Thymus (tissue), 11 donors: ENCODE data around the gene ROR1. TPM values are rescaled to one million over a fixed set of nuclear protein-coding genes. Genes with fewer than 3 reads are reported as not detected.

ENCODE experiments used
- DNase-seq, 9 donors: peaks; one replicate each; pipeline ENCODE4 v3.0.0-alpha.2; 2013; ENCODE audit warnings: low spot score in 9 of 9, low read depth in 6 of 9, missing footprints in 1 of 9
- H3K27ac ChIP-seq, 2 donors: one replicate each; pipeline ENCODE4 v1.5.1; 2013; ENCODE audit warnings: control low read depth in 1 of 2, low read depth in 1 of 2, low read length in 1 of 2, mild to moderate bottlenecking in 1 of 2, moderate library complexity in 1 of 2
- H3K27me3 ChIP-seq, 2 donors: one replicate each; pipeline ENCODE4 v1.5.1; 2013; ENCODE audit warnings: low read length in 1 of 2; ENCODE audit not compliant: control insufficient read depth in 2 of 2, insufficient read depth in 1 of 2
- H3K36me3 ChIP-seq, 2 donors: one replicate each; pipeline ENCODE4 v1.5.1; 2013; ENCODE audit warnings: low read length in 1 of 2, mild to moderate bottlenecking in 1 of 2, moderate library complexity in 1 of 2; ENCODE audit not compliant: control insufficient read depth in 2 of 2, insufficient read depth in 2 of 2
- H3K4me1 ChIP-seq, 2 donors: one replicate each; pipeline ENCODE4 v1.5.1; 2013; ENCODE audit warnings: low read length in 2 of 2; ENCODE audit not compliant: control insufficient read depth in 2 of 2, insufficient read depth in 2 of 2
- H3K4me3 ChIP-seq, 2 donors: one replicate each; pipeline ENCODE4 v1.5.1; 2013; ENCODE audit warnings: low read length in 2 of 2, control low read depth in 1 of 2, mild to moderate bottlenecking in 1 of 2
- H3K9me3 ChIP-seq, 2 donors: one replicate each; pipeline ENCODE4 v1.5.1; 2013; ENCODE audit warnings: low read length in 1 of 2, mild to moderate bottlenecking in 1 of 2; ENCODE audit not compliant: control insufficient read depth in 2 of 2, insufficient read depth in 1 of 2
- WGBS: extraction: QIAGEN DNeasy Blood & Tissue Kit; methylation state at CpG from one replicate; pipeline ENCODE4 v1.1.7; 2013; 5-methylcytosine and 5-hydroxymethylcytosine counted together
- polyA plus RNA-seq: library from polyadenylated mRNA; stranded (reverse); fragments of 200-250 nt; gene quantifications from one replicate; pipeline ENCODE4 v1.2.3, GENCODE V29; 2013
- total RNA-seq: library from RNA; stranded (reverse); fragments of 120-200 nt; gene quantifications from one replicate; pipeline ENCODE4 v1.2.4, GENCODE V29; 2013
- donor health status: healthy.

The ROR1 gene
- total and polyA plus RNA-seq, 2 donors: 1.5 to 5.2 TPM

DNA sequence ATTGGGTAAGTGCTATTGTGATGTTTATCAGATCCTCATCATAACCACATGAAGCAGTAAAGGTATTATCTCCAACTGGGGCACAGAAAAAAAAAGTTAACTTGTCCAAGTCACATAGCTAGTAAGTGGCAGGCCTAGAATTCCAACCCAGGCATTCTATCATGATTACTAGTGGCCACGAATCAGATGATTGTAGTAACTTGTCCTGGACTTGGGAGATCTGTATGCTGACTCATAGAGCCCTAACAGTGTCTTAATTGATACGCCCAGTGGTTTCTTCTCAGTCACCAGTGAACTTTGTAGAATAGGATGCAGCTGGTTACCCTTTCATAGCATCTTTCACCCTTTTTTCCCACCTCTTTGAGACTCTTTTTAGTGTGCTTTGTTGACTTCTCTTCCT lies 338.5 kb downstream of the ROR1 start:
- H3K4me1 ChIP-seq: peaks cover 0 to 2% of the 10 kb centered on the region in 2 donors
- 75% methylated on average over 2 of the region's 2 CpGs for WGBS
- H3K36me3 ChIP-seq: no peaks in the 10 kb centered on the region
- H3K4me3 ChIP-seq: no peak overlapping the region
- no peaks in the 10 kb centered on the region for H3K27me3 ChIP-seq
- H3K9me3 ChIP-seq: no peaks in the 10 kb centered on the region
- H3K27ac ChIP-seq: no peak overlapping the region
- no peak for DNase-seq

DNA sequence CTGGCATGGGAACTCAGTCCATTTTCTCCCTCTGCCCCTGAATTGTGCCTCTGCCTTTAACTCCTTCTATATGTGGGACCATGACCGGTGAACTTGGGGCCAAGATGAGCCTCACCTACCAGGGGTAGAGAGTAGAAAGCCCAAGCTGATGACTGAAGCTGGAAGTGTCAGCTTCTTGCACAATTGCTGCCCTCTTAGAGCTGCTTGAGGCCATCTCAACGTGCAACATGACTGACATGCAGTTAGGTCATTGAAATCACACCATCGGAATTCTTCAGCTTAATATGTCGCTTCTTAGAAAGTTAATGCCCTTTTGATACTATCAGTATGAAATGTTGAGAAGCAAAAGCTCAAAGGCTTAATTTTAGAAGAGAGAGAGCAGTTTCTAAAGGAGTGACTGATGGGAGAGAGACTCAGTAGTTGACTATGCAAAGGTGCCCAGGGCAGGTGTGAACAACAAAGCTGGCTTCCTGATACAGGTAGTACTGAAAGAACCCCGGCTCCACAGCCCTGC lies 340.3 kb downstream of the ROR1 start:
- Histone ChIP-seq H3K9me3 (no peaks in the 10 kb centered on the region), H3K27me3 (no peaks in the 10 kb centered on the region), H3K27ac (no peak overlapping the region), H3K4me3 (no peak overlapping the region), H3K4me1 (peaks cover 0 to 2% of the 10 kb centered on the region in 2 donors), H3K36me3 (no peaks in the 10 kb centered on the region)
- DNase-seq: no peak
- WGBS: 97% methylated on average over 5 of the region's 5 CpGs

DNA sequence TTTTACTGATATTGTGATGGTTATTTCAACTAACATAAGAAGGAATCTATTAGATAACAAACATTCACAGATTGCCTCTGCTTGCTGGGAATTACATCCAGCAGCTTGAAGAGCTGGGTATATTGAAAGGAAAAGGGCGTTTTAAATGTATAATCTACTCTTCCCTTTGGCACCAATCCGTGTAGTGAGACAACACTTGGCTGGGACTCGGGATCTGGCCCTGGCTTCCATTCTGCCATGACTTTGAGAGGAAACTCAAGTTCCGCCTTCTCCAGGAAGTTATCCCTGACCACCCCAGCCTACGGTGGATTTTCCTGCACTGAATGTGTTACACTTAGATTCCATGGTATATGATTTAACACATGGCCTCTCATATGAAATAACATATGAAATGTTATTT lies 342.7 kb downstream of the ROR1 start:
- H3K4me1 ChIP-seq: peaks cover 0 to 2% of the 10 kb centered on the region in 2 donors
- WGBS: 91% methylated on average over 5 of the region's 5 CpGs
- no peak for DNase-seq
- no peak overlapping the region for H3K27ac ChIP-seq
- H3K4me3 ChIP-seq: no peak overlapping the region
- no peaks in the 10 kb centered on the region for H3K9me3 ChIP-seq
- no peaks in the 10 kb centered on the region for H3K27me3 ChIP-seq
- no peaks in the 10 kb centered on the region for H3K36me3 ChIP-seq

DNA sequence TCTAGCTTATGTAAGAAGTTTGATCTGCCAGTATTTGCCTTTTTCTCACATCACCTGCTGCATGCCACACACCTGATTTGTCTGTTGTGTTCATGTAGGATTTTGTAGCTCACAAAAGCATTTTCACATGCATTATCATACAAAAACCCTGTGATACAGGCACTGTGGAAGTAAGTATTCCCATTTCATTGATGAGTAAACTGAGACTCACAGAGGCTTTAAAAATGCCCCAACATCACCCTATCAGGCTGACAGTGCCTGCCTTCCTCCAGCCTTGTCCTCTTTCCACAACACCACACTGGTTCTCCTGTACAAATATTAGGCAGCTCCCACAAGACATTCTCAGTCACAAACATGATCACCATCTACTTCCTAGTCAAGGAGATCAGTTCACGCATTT lies 343.7 kb downstream of the ROR1 start:
- Histone ChIP-seq H3K4me1 (no peaks in the 10 kb centered on the region), H3K27me3 (no peaks in the 10 kb centered on the region), H3K9me3 (no peaks in the 10 kb centered on the region), H3K4me3 (no peak overlapping the region), H3K36me3 (no peaks in the 10 kb centered on the region), H3K27ac (no peak overlapping the region)
- no peak for DNase-seq
- 97% methylated on average over 1 of the region's 1 CpG for WGBS

DNA sequence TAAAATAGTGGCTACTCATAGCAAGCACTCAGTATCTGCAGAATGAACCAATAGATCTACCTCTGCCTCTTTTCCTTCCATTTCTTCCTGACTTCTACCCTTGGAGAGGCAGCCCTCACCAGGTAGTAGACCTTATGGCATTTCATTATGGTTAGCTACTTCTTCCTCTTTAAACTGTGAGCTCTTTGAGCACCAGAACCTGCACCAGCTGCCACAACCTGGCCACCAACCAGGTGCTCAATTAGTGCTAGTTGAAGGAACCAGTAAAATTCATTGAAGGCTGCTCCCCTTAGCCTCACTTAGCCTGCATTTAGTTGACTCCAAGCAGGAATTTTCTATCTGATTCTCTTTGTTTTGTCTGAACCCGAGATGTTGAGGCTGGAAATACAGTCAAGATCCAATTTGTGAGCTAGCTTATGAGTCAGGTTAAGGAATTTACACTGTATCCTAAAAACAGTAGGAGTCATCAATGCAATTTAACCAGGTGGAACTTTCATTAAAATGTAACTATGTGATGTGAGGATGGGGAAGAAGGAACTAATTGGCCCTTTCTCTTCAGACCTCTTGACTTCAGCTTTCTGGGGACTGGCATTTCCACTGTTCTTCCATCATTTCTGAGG lies 348.1 kb downstream of the ROR1 start:
- DNase-seq: no peak
- H3K4me3 ChIP-seq: no peak overlapping the region
- no peaks in the 10 kb centered on the region for H3K27me3 ChIP-seq
- H3K9me3 ChIP-seq: no peaks in the 10 kb centered on the region
- no peak overlapping the region for H3K27ac ChIP-seq
- no peaks in the 10 kb centered on the region for H3K36me3 ChIP-seq
- 91% methylated on average over 1 of the region's 1 CpG for WGBS
- no peaks in the 10 kb centered on the region for H3K4me1 ChIP-seq

DNA sequence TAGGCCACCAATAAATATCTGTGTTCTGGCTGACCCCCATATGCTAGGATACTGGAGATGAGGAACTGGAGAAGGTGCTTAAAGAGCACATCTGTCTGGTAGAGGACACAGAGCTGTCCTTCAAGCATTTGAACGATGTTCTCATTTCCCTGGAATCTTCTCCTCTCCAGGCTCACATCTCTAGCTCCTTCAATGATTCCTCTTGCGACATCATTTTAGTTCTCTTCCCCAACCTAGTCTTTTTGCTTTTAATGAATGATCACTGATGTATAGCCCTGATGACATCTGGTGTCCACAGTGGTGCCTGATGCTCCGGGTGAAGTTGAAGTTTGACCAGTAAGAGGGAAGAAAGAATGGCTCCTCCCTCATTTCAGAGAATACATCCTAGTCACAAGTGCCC lies 348.8 kb downstream of the ROR1 start:
- no peak for DNase-seq
- over 99% methylated on average over 3 of the region's 3 CpGs for WGBS
- H3K4me3 ChIP-seq: no peak overlapping the region
- no peak overlapping the region for H3K27ac ChIP-seq
- H3K27me3 ChIP-seq: no peaks in the 10 kb centered on the region
- no peaks in the 10 kb centered on the region for H3K9me3 ChIP-seq
- H3K36me3 ChIP-seq: no peaks in the 10 kb centered on the region
- no peaks in the 10 kb centered on the region for H3K4me1 ChIP-seq

DNA sequence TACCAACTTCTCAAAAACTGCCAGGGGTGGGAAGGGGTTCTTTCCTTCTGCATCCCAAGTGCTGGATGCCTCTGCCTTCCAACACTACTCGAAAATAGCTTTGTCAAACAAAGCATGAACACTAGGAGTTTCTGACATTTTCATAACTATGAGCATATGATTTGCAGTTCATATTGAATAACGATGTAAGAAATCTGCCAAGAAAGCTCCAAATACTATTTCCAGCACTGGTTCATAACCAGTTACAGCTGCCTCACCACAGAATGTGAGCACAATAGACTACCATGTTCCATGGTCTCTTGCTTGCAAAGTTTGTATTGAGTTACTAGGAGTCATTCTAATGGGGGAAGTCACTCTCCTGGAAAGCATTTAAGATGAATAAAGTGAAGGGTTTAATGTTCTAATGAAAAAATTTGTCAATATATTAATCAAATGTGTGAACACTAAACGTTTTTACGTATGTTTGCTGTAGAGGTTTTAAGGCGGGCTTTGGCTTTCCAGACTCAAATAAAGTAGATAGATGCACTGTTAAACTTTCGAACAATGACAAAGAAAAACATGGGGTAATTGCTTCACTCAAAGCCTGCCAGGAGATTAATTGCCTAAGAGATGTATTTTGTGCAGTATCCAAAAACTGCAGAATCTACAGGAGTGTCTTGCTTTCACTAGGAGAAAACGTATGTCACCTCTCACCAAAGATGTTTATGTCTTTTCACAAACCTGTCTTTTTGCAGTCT lies 351.1 kb downstream of the ROR1 start:
- no peak overlapping the region for H3K27ac ChIP-seq
- no peak overlapping the region for H3K4me3 ChIP-seq
- no peaks in the 10 kb centered on the region for H3K27me3 ChIP-seq
- H3K36me3 ChIP-seq: no peaks in the 10 kb centered on the region
- 95% methylated on average over 7 of the region's 7 CpGs for WGBS
- H3K9me3 ChIP-seq: no peaks in the 10 kb centered on the region
- no peaks in the 10 kb centered on the region for H3K4me1 ChIP-seq
- DNase-seq: no peak

DNA sequence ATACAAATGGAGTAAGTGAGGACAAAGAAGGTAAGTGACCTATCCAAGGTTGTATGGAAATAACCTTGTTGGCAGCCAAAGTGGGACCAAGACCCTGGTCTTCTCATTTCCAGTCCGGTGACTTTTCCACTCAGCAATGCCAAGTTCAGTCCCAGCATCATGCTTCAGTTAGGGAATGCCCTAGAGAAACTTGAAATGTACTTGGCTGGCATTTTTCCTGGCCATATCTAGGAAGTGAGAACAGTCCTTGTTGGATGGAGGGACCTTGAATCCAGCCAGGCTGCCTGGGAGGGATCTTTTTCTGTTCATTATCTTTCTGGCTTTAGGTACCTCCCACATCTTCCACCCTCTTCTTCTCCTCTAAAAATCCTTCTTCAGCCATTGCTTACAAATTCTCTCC lies 352.8 kb downstream of the ROR1 start:
- 94% methylated on average over 1 of the region's 1 CpG for WGBS
- no peaks in the 10 kb centered on the region for H3K36me3 ChIP-seq
- no peak overlapping the region for H3K27ac ChIP-seq
- no peaks in the 10 kb centered on the region for H3K27me3 ChIP-seq
- H3K4me1 ChIP-seq: no peaks in the 10 kb centered on the region
- no peak overlapping the region for H3K4me3 ChIP-seq
- no peaks in the 10 kb centered on the region for H3K9me3 ChIP-seq
- DNase-seq: no peak

DNA sequence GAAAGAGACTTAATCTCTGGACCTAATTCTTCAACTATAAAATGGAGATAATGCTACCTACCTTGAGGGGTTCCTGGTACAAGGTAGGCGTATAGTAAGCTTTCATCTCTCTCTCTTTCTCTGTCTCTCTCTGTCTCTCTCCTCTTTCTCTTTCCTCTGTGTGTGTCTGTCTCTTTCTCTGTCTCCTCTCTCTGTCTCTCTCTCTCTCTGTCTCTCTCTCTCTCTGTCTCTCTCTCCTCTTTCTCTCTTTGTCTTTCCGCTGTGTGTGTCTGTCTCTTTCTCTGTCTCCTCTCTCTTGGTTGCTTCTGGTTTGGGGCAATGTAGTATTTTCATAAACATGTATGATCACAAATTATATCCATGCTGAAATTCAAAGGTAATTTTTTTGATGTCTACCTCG lies 353.5 kb downstream of the ROR1 start:
- 67% methylated on average over 3 of the region's 3 CpGs for WGBS
- Histone ChIP-seq H3K36me3 (no peaks in the 10 kb centered on the region), H3K27me3 (no peaks in the 10 kb centered on the region)

More for the DNA sequence above, 353.5 kb downstream of the ROR1 start:
- no peak overlapping the region for H3K27ac ChIP-seq
- no peak for DNase-seq
- no peaks in the 10 kb centered on the region for H3K4me1 ChIP-seq
- no peaks in the 10 kb centered on the region for H3K9me3 ChIP-seq
- H3K4me3 ChIP-seq: no peak overlapping the region
